GM20000 (cell line): ENCODE data around the gene MRS2.

Experiments
- DNase-seq: peaks from one replicate; pipeline ENCODE4 v3.0.0; 2012; ENCODE audit warnings: low spot score
- CTCF ChIP-seq: IDR thresholded peaks from 2 replicates; pipeline ENCODE4 v1.5.1; 2012; ENCODE audit warnings: mild to moderate bottlenecking, control low read depth; ENCODE audit errors: extremely low read depth, missing control alignments

Gene MRS2

GRCh38 chr6:24469811-24470210, 67.1 kb downstream of the MRS2 start:
- TF ChIP-seq CTCF: no peak

GRCh38 chr6:24472181-24472580, 69.4 kb downstream of the MRS2 start:
- TF ChIP-seq CTCF: no peak
- no peak for DNase-seq

More at GRCh38 chr6:24469811-24470210, 67.1 kb downstream of the MRS2 start:
- DNase-seq: no peak
